HG03442 (cell line): ENCODE data around the gene DRAM2.
"Not testable (repeated sequence)": the region's sequence is repeated elsewhere in the genome, so short reads cannot be mapped to it uniquely, and the experiment has no call there.

Experiments used
- ATAC-seq: cut with Tn5 transposase; IDR thresholded peaks from one replicate; pipeline ENCODE4 v1.9.1; 2021; ENCODE audit warnings: mild to moderate bottlenecking, moderate library complexity; ENCODE audit not compliant: unreplicated experiment

The DRAM2 gene

DNA sequence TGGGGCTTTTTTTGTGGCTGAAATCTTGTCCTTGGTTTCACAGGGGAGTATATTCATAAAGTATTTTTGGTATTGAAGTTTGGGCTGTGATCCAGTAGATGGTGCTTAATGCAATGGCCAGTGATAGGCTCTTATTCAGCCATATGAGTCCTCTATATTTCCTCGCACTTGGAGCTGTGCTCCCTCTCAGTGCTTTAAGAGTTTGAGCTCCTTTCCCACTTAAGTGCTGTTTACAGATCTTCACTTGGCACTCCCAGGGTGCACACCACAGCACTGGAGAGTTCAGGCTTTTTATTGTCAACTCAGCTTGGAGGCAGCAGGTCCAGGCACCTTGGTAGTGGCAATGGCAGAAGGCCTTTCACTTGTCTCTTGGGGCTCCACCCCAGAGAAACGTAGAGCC is 54.9 kb downstream of the DRAM2 start:
- ATAC-seq = no peak

DNA sequence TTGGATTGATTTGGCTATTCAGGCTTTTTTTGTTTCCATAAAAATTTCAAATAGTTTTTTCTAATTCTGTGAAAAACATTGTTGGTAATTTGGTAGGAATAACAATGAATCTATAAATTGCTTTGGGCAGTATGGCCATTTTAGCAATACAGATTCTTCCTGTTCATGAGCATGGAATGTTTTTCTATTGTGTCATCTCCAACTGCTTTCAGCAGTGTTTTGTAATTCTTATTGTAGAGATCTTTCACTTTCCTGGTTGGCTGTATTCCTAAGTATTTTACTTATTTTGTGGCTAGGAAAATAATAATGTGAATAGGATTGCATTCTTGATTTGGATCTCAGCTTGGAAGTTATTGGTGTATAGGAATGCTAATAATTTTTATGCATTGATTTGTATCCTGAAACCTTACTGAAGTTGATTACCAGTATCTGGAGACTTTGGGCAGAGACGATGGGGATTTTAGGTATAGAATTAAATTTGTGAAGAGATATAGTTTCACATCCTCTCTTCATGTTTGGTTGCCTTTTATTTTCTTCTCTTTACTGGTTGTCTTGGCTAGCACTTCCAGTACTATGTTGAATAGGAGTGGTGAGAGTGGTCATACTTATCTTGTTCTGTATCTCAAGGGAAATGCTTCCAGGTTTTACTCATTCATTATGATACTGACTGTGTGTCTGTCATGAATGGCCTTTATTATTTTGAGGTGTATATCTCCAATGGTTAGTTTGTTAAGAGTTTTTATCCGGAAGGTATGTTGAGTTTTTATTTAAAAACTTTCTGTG is 57.3 kb downstream of the DRAM2 start:
- no peak for ATAC-seq

DNA sequence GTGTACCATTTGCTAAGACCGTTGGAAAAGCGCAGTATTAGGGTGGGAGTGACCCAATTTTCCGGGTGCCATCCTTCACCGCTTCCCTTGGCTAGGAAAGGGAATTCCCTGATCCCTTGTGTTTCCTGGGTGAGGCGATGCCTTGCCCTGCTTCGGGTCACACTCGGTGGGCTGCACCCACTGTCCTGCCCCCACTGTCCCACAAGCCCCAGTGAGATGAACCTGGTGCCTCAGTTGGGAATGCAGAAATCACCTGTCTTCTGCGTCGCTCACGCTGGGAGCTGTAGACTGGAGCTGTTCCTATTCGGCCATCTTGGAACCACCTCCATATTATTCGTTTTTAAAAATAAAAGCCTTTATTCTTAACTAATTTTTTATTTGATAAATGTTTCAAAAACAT is 60.6 kb downstream of the DRAM2 start:
- not testable (repeated sequence) for ATAC-seq

DNA sequence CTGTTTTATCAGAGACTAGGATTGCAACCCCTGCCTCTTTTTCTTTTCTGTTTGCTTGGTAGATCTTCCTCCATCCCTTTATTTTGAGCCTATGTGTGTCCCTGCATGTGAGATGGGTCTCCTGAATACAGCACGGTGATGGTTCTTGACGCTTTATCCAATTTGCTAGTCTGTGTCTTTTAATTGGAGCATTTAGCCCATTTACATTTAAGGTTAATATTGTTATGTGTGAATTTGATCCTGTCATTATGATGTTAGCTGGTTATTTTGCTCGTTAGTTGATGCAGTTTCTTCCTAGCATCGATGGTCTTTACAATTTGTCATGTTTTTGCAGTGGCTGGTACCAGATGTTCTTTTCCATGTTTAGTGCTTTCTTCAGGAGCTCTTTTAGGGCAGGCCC is 62.6 kb downstream of the DRAM2 start:
- ATAC-seq = not testable (repeated sequence)
